LNCaP clone FGC (cell line): ENCODE results near the gene KCTD11.

Experiments used
- DNase-seq: peaks from one replicate; pipeline ENCODE4 v3.0.0-alpha.2; 2011; ENCODE audit warnings: low read depth
- H3K4me3 ChIP-seq: 2 replicates; pipeline ENCODE4 v1.5.1; 2011; ENCODE audit warnings: mild to moderate bottlenecking, low read depth, low read length, control low read depth
- TF ChIP-seq, protein P1 (sequence below): IDR thresholded peaks from 2 replicates; pipeline ENCODE4 v1.5.1; 2012; ENCODE audit warnings: mild to moderate bottlenecking; ENCODE audit not compliant: control insufficient read depth, insufficient read depth; ENCODE audit errors: extremely low read depth

KCTD11 gene

DNA sequence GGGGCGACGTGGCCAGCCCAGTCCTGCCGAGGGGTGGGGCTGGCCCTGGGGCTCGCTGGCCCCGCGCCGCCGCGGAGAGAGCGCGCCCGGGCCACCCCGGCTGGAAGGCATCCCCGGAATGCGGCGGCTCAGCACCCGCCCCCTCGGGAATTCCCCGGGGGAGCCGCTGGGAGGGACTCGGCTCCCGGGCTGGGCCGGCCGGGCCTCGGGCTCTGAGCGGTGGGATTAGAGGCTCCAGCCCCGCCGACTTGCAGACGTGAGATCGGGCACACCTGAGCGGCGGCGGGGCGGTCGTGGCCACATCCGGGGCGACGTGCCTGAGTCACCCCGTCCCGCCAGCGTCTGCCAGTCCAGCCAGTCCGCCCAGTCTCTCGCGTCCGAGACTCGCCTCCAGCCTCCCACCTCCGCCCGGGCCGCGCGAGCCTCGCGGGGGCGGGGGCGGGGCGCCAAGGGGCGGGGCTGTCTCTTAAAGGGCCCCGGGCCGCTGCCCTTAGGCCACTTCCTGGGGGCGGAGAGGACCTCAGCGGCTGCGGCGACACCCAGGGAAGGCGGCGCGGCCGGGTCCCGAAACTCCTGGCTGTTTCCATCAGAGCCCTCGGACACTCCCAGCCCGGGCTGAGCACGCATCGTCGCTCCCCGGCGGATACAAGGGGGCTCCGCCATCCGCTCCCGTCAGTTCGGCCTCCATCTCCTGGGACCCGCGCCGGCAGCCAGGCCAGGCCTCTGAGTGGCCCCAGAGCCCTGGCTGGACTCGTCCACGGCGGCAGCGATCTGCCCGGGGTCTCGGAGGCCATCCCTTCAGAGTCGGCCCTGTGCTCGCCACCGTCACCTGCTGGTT is at the start of gene KCTD11:
TSS of gene KCTD11 (plus strand) at position 498 of the 838 bp plus-strand sequence.
- peak within 1 kb of the TSS; percentile 65 for H3K4me3 ChIP-seq
- DNase-seq = peak; percentile 46

DNA sequence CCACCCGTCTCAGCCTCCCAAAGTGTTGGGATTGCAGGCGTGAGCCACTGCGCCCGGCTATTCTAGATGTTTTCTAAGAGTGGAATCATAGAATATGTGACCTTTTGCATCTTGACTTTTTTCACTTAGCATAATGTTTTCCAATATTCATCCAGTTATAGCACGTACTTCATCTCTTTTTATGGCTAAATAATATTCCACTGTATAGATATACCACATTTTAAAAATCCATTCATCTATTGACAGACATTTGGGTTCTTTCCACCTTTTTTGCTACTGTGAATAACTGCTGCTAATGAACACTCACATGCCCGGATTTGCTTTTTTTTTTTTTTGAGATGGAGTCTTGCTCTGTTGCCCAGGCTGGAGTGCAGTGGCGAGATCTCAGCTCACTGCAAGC is 47.8 kb upstream of the KCTD11 start:
- TF ChIP-seq, protein P1, sequence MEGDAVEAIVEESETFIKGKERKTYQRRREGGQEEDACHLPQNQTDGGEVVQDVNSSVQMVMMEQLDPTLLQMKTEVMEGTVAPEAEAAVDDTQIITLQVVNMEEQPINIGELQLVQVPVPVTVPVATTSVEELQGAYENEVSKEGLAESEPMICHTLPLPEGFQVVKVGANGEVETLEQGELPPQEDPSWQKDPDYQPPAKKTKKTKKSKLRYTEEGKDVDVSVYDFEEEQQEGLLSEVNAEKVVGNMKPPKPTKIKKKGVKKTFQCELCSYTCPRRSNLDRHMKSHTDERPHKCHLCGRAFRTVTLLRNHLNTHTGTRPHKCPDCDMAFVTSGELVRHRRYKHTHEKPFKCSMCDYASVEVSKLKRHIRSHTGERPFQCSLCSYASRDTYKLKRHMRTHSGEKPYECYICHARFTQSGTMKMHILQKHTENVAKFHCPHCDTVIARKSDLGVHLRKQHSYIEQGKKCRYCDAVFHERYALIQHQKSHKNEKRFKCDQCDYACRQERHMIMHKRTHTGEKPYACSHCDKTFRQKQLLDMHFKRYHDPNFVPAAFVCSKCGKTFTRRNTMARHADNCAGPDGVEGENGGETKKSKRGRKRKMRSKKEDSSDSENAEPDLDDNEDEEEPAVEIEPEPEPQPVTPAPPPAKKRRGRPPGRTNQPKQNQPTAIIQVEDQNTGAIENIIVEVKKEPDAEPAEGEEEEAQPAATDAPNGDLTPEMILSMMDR = no peak
- DNase-seq = no peak
- no peak overlapping the region for H3K4me3 ChIP-seq

More for the DNA sequence above, at the start of gene KCTD11:
- TF ChIP-seq, protein P1 = peak; percentile 38

DNA sequence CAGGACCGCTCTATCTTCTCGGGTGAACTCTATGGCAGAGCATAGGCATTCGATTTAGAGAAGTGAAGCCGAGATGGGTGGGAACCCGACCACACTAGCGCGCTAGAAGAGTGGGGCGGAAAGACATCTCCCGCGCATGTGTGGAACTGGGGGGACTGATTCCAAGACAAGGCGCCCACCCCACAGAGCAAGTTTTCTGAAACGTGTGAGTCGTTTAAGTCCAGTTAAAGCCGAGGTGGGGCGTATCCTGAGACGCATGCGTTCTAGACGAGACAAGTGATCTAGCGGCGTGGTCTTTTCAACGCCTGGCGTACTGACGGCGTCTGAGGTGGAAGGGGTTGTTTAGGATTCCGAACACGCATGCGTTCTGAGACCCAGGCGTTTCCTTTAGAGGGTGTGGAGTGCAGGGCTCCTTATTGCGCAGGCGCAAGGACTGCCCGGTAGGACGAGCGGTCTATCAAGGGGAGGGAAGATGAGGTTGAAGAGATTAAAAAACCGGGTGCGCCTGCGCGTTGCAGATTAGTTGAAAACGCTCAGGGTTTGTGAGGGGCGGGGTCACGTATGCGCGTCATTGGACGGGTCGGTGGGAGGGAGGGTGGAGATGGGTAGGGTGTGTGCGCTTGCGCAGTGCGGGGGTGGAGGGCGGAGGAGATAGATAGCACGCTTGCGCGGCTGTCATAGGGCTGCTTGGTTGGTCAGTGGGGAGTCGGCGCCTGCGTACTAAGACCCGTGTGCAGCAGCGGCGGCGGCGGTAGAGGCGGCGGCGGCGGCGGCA is 44.9 kb upstream of the KCTD11 start, which contains the start of gene EIF5A:
TSS of gene EIF5A (plus strand) at position 718 of the 775 bp plus-strand sequence. CDS start 2,008 bp downstream, outside the sequence.
- TF ChIP-seq, protein P1 = no peak
- peak within 1 kb of the TSS; percentile 66 for H3K4me3 ChIP-seq
- DNase-seq = peak; percentile 97

DNA sequence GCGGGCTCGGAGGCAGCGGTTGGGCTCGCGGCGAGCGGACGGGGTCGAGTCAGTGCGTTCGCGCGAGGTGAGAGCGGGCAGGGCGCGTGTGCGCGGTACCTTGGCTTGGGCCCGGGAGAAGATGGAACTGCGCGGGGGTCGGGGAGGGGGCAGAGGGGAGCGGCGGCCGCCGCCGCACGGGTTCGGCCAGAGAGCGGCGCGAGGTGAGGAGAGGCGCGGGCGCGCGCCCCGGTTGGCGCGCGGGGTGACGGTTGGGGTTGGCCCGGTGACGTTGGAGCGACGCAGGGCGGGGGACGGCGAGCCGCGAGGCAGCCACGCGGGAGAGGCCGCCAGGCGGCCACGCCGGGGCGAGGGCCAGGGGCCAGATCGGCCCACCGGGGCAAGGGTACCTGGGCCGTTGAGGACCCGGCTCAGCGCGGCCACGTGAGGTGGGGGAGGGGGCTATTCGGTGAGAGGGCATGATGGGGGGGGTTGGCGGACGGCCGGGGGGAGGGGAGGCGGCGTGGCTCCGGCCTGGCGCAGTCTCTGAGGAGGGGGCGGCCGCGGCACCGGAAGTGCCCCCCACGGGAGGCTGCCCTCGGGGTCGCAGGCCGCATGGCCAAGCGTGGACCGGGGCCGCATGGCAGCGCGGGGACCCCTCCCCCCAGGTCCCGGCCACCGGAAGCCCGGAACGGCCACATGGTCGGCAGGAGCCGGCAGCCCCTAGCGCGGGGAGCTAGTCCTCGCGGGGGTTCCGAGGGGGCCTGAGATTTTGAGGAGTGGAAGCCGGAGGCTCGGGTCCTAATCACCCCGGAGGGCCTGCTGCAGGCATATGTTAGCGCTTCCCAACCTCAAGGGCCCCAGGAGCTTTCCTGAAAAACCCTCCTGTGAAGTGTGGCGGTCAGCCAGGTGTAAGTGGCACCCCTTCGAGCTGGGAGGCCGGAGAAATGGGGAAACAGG is 44.0 kb upstream of the KCTD11 start:
- no peak for DNase-seq
- TF ChIP-seq, protein P1 = no peak
- peak overlapping the region; percentile 66 for H3K4me3 ChIP-seq

DNA sequence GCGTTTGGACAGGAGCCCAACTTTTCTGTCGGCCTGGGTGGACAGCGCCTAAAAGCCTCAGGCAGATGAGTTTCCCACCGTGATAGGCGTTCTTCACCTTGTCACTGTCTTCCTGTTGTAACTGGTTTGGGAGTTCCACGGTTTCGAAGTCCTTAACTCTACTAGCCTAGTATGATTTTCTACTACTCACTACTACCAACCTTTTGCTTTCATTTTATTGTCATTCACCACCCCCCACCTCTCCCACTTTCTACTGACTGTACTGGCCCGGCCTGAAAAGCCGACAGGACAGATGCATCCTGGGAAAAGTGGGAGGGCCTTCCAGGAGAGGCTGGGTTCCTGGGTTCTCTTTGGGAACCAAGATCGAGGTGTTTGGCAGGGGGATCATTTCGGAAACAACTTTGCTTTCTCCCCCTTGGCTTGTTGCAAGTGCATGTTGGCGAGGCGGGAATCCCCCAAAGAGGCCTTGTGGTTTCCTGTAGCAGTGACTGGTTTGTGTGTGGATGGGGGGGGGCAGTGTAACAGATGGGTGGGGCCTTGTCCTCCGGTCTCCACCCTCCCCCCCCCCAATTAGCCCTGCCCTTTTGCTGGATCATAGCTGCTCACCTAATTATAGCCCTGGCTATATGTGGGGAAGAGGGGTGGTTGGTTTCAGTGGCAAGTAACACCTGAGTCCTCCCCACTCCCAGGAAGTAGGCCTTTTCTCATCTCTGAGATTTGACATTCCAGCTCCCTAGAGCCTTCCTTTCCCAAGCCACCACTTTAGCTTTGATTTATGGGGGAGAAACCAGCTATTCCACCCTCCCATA is 43.1 kb upstream of the KCTD11 start:
- TF ChIP-seq, protein P1 = no peak
- DNase-seq = no peak
- peak overlapping the region; percentile 66 for H3K4me3 ChIP-seq
